T-helper 9 cell (primary cell): ENCODE data around the gene HTRA2.
A peak's percentile ranks its signal among the peaks of the same experiment; 100 is the strongest.

ENCODE experiments used
- DNase-seq: peaks from one replicate; pipeline ENCODE4 v3.0.0-alpha.2; 2020

The HTRA2 gene

GRCh38 chr2:74500578-74500946, 29.2 kb upstream of the HTRA2 start:
- no peak for DNase-seq

- DNase-seq = no peak
These were observed 28.2 kb upstream of the HTRA2 start for GRCh38 chr2:74501335-74502071.

- DNase-seq = no peak
These were observed 27.5 kb upstream of the HTRA2 start for GRCh38 chr2:74502147-74502719.

GRCh38 chr2:74502720-74503505, 26.8 kb upstream of the HTRA2 start:
- no peak for DNase-seq

DNA sequence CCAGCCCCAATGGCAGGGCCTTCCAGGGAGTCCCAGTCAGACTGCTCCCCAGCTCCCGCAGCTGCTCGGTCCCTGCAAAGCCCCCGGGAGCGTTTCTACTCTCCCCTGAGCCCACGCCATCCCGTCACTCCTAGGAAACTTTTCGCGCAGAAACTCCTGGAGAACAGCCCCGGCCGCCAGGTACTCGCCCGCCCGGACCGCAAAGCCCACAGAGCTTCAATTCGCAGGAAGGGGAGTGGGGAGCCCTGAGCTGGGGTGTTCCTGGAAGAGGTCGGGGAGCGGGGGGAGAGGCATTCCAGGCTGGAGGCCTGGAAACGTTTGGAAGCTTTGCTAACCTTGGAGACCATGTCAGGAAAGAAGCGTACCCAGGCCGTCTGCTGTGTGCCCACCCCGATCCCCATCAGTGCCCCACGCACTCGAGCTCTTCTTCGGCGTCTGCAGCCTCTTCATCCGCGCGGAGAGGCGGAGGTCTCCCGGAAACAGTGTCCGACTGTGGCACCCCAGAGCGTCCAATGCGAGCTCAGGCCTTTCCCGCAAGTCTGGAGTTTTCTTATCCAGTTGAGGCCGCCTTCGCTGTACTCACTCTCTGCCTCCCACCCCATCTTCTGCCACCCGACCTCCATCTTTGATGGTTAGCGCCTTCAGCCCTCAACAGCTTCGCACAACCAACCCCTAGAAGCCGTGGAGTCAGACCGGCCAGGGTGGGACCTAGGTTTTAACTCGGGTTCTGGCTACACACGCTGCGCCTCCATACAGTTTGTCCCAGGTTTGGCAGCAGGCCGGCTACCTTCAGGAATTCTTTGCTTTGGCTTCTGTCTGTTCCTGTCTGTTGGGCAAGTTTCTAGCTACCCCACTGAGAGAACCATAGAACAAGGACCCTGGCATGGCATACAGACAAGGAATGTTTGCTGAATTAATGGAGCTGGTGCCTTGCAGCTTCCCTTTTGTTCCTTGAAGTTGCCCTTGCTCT, 25.9 kb upstream of the HTRA2 start:
- DNase-seq = no peak

- DNase-seq = no peak
These were observed 25.1 kb upstream of the HTRA2 start for GRCh38 chr2:74504591-74504990.

- DNase-seq = no peak
These were observed 24.1 kb upstream of the HTRA2 start for GRCh38 chr2:74505448-74506246.

DNA sequence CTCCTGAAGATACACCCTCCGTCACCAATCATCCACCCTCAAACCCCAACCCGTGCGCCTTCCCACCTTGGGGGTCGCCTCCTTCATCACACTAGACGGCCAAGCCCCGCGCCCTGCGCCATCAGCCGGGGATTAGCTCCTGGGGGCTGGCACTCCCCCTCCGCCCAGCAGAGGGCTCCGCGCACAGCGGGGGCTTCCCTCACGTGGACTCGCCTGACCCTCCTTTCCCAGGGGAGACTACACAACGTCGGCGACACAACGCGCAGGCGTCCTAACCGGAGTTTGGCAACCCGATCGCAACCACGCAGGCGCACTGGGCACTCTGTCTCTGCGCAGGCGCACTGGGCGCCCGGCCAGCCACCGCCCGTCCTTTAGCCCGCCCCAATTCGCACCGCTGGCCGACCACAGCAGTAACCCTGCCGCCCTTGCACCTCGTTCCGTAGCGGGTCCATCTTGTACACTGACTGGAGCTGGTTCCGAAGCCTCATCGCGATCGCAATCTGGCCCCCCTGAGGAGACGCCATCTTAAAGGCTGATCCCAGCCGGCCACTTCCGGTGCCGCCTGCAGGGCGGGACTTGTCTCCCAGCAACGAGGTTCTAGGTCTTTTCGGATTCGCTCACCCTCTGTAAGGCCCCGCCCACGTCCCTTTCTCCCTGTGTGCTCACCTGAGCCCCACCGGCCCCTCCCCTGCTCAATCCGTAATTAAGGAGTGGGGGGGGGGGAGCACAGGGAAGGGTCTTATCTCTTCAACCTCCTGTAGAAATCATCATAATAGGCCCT, 22.4 kb upstream of the HTRA2 start, which contains the start of gene PCGF1:
Gene PCGF1 (minus strand): TSS at position 551 of the 781 bp plus-strand sequence. CDS start 27 bp downstream, at position 524.
- peak; percentile 98 for DNase-seq

DNA sequence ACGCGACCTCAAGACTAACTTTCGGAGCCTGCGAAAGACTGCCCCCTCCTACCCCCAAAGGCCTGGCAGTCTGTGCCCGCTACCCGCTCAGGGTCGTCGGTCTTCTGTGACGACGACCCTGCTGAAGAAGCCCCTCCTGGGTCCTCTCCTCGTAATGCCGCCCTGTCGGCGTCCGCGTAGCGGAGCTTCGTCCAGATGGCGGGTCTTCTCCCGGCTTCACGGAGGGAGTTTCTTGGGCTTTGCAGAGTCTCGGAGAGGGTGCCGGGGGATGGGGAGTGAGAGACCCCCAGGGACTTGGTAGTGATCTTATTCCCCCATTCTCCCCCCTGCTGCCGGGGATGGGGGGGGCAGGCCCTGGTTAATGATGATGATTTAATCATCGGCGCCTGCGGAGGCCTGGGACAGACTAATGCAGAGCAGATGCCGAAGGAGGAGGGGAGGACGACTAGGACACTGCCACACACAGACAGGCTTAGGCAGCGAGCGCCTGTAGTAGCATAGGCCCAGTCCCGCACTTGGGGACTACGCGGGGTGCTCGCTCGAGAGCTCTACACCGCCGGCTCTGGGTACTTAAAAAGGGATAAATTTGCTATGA, 21.7 kb upstream of the HTRA2 start:
- no peak for DNase-seq

DNA sequence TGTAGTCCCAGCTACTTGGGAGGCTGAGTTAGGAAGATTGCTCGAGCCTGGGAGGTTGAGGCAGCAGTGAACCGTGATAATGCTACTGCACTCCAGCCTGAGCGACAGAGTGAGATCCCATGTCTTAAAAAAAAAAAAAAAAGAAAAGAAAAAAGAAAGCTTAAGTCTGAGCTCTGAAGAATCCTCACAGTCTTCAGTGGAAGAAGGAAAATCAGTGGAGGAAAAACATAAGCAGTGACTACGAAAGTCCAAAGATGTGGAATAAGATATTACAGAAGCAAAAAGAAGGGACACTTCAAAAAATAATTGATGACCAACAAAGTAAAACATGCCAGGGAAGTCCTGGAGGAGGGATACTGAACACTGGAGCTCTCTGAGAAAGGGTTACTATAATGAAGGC, 19.5 kb upstream of the HTRA2 start:
- no peak for DNase-seq

GRCh38 chr2:74511104-74511989, 18.4 kb upstream of the HTRA2 start:
- DNase-seq = no peak

DNA sequence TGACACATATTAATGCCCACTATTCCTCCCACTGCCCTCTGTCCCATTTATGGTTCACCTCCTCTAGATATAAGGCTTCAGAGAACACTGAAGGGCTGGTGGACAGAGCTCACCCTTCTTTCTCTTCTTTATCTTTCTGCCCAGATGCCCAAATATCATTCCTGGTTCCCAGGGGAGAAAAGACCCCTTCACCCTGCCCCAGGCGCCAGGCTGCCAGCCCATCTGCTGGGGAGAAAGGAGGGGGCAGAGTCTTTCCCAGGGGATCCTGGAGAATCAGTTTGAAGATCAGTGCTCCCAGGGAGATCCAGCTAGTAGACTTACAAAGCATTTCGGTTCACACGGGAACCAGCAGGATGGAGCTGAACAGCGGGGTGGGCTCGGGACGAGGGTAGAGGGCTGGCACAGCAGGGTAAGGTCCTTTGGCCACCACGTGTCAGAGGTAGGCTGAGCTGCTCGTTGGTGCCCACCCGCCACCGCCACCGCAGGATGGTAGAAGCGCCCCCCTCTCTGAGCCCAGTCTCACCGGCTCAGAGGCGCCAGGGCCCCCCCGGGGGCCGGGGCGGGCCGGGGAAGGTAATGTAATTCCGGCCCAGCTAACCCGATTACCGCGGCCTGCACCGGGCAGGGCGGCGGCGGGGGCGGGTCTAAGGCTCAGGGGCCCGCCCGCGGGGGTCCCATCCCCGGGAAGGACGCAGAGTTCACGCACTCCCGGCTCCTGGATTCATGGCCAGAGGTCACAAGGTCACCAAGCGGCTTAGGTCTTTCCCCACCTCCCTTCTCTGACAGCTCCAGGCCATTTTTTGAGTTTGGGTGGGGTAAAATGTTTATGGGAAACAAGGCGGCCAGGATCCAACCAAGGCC, 16.8 kb upstream of the HTRA2 start:
- DNase-seq = no peak

GRCh38 chr2:74513605-74514367, 15.9 kb upstream of the HTRA2 start:
- no peak for DNase-seq

GRCh38 chr2:74514368-74515270, 15.1 kb upstream of the HTRA2 start, which contains the start of gene TLX2:
TLX2 (plus strand) TSS chr2:74514450; CDS start chr2:74514807, 357 bp downstream.
- no peak for DNase-seq

- DNase-seq = no peak
These were observed 14.3 kb upstream of the HTRA2 start for GRCh38 chr2:74515271-74515980.
